NK-92 treated with Interleukin-12 subunit alpha and Interleukin-12 subunit beta, amount 100 ng/mL, for 24 hours (cell line): ENCODE results near the gene CCDC122.

Source experiments
- DNase-seq: peaks from one replicate; lab custom pipeline; 2025; lab: John Stamatoyannopoulos, UW

Gene CCDC122

GRCh38 chr13:43800828-43801227 is 78.7 kb downstream of the CCDC122 start:
- DNase-seq = no peak

- DNase-seq = no peak
These were observed 80.3 kb downstream of the CCDC122 start for GRCh38 chr13:43799191-43799590.

- DNase-seq = no peak
These were observed 81.7 kb downstream of the CCDC122 start for GRCh38 chr13:43797869-43798268.

GRCh38 chr13:43797159-43797558 is 82.4 kb downstream of the CCDC122 start:
- no peak for DNase-seq

GRCh38 chr13:43794416-43794815 is 85.1 kb downstream of the CCDC122 start:
- no peak for DNase-seq

GRCh38 chr13:43792076-43792881 is 87.3 kb downstream of the CCDC122 start:
- DNase-seq = no peak

GRCh38 chr13:43787997-43788396 is 91.5 kb downstream of the CCDC122 start:
- no peak for DNase-seq

GRCh38 chr13:43787518-43787891 is 92.0 kb downstream of the CCDC122 start:
- DNase-seq = no peak

GRCh38 chr13:43786766-43787517 is 92.6 kb downstream of the CCDC122 start, which contains the start of gene ENOX1:
Gene ENOX1, minus strand, starts transcription at chr13:43786972.
- DNase-seq = no peak

- no peak for DNase-seq
These were observed 93.1 kb downstream of the CCDC122 start for GRCh38 chr13:43786472-43786765.
